GM23338 (cell line): Measurements from ENCODE around the gene TIGAR. TPM values are rescaled to one million over a fixed set of nuclear protein-coding genes. Genes with fewer than 3 reads are reported as not detected.

Source experiments
- ATAC-seq: fragments of 200-7000 bp; cut with Tn5 transposase; 3 replicates; pipeline ENCODE4 v1.9.1; 2020
- DNase-seq: peaks from one replicate; pipeline ENCODE4 v3.0.0-alpha.2; 2015; ENCODE audit warnings: low spot score
- H2AFZ ChIP-seq: fragments of 200-600 bp; sonication (generic); 2 replicates; pipeline ENCODE4 v1.8.0; 2016; ENCODE audit warnings: antibody characterized with exemption, mild to moderate bottlenecking, moderate library complexity
- H3F3A ChIP-seq: fragments of 200-600 bp; sonication (generic); replicated peaks from 2 replicates; pipeline ENCODE4 v1.8.0; 2017; ENCODE audit warnings: antibody characterized with exemption, mixed run types, low read depth
- H3K27ac ChIP-seq: fragments of 200-600 bp; sonication (generic); 2 replicates; pipeline ENCODE4 v1.6.1; 2016; ENCODE audit warnings: low read depth
- H3K27me3 ChIP-seq: fragments of 200-600 bp; sonication (generic); 2 replicates; pipeline ENCODE4 v1.8.0; 2016; ENCODE audit warnings: mild to moderate bottlenecking, mixed run types, moderate library complexity; ENCODE audit not compliant: insufficient read depth
- H3K36me3 ChIP-seq: fragments of 200-600 bp; sonication (generic); 2 replicates; pipeline ENCODE4 v1.8.0; 2016; ENCODE audit warnings: mild to moderate bottlenecking; ENCODE audit not compliant: insufficient read depth
- H3K4me1 ChIP-seq: fragments of 200-600 bp; sonication (generic); 2 replicates; pipeline ENCODE4 v1.8.0; 2016; ENCODE audit warnings: mild to moderate bottlenecking, moderate library complexity; ENCODE audit not compliant: insufficient read depth
- H3K4me2 ChIP-seq: fragments of 200-600 bp; sonication (generic); 2 replicates; pipeline ENCODE4 v1.7.1; 2017; ENCODE audit warnings: mixed run types
- H3K4me3 ChIP-seq: fragments of 200-600 bp; sonication (generic); 2 replicates; pipeline ENCODE4 v1.6.1; 2016; ENCODE audit warnings: mixed run types
- H3K79me2 ChIP-seq: fragments of 200-600 bp; sonication (generic); replicated peaks from 2 replicates; pipeline ENCODE4 v1.8.0; 2017; ENCODE audit warnings: mild to moderate bottlenecking; ENCODE audit not compliant: insufficient read depth
- H3K9me2 ChIP-seq: fragments of 200-600 bp; sonication (generic); 2 replicates; pipeline ENCODE4 v1.8.0; 2017; ENCODE audit not compliant: insufficient read depth
- H4K20me1 ChIP-seq: fragments of 200-600 bp; sonication (generic); replicated peaks from 2 replicates; pipeline ENCODE4 v1.8.0; 2017; ENCODE audit warnings: mild to moderate bottlenecking; ENCODE audit not compliant: insufficient read depth
- H3K27ac Mint-ChIP-seq: 2 replicates; pipeline ENCODE4 v1.8.0; 2020; ENCODE audit warnings: inconsistent platforms, mild to moderate bottlenecking, moderate library complexity, mixed read lengths
- H3K27me3 Mint-ChIP-seq: 3 replicates; pipeline ENCODE4 v1.8.0; 2022; ENCODE audit warnings: low read depth, mild to moderate bottlenecking, moderate library complexity, mixed read lengths, inconsistent platforms; ENCODE audit not compliant: insufficient read depth, poor library complexity
- H3K36me3 Mint-ChIP-seq: 3 replicates; pipeline ENCODE4 v1.8.0; 2021; ENCODE audit warnings: low read depth, mild to moderate bottlenecking, inconsistent platforms, moderate library complexity, mixed read lengths
- H3K4me1 Mint-ChIP-seq: 3 replicates; pipeline ENCODE4 v1.8.0; 2020; ENCODE audit warnings: mild to moderate bottlenecking, inconsistent platforms, mixed read lengths
- H3K4me3 Mint-ChIP-seq: 3 replicates; pipeline ENCODE4 v1.8.0; 2021; ENCODE audit warnings: moderate library complexity, mild to moderate bottlenecking, inconsistent platforms, mixed read lengths
- H3K9me3 Mint-ChIP-seq: 3 replicates; pipeline ENCODE4 v1.8.0; 2020; ENCODE audit warnings: moderate library complexity, mild to moderate bottlenecking, inconsistent platforms, mixed read lengths
- EZH2 ChIP-seq: fragments of 200-600 bp; sonication (generic); IDR thresholded peaks from one replicate; pipeline ENCODE4 v1.8.0; 2017; ENCODE audit warnings: antibody characterized with exemption, mild to moderate bottlenecking, low read depth; ENCODE audit not compliant: unreplicated experiment
- EZH2phosphoT487 ChIP-seq: fragments of 200-600 bp; sonication (generic); IDR thresholded peaks from one replicate; pipeline ENCODE4 v1.8.1; 2018; ENCODE audit warnings: antibody characterized with exemption; ENCODE audit not compliant: unreplicated experiment
- NANOG ChIP-seq: IDR thresholded peaks from 2 replicates; pipeline ENCODE4 v1.6.1; 2016; ENCODE audit warnings: antibody characterized with exemption, borderline replicate concordance
- polyA plus RNA-seq: library from polyadenylated mRNA; unstranded; fragments of >200 nt; fragmentation: Nextera tagmentation; extraction: Ambion mirVana; gene quantifications from 2 replicates; pipeline ENCODE4 v1.2.1, GENCODE V29; 2016
- total RNA-seq: library from RNA; depleted of rRNA; stranded (reverse); fragments of >200 nt; shearing (Covaris generic); gene quantifications from 2 replicates; pipeline ENCODE4 v1.2.3, GENCODE V29; 2014
- TF ChIP-seq, protein P1 (sequence below), 2 experiments: fragments of 200-600 bp in 1 of 2; sonication (generic) in 1 of 2; conservative IDR thresholded peaks; 2 replicates each; pipeline versions ENCODE4 v1.5.1 to v1.6.1; 2016 to 2017; ENCODE audit warnings: antibody characterized with exemption in 2 of 2, low read depth in 2 of 2, mild to moderate bottlenecking in 2 of 2, moderate library complexity in 1 of 2
- TF ChIP-seq, protein P2 (sequence below): IDR thresholded peaks from one replicate; pipeline ENCODE4 v1.6.1; 2018; ENCODE audit warnings: antibody characterized with exemption; ENCODE audit not compliant: unreplicated experiment

The TIGAR gene
- total and polyA plus RNA-seq, 2 experiments from 2014 or later = 10.4 to 13.3 TPM

DNA sequence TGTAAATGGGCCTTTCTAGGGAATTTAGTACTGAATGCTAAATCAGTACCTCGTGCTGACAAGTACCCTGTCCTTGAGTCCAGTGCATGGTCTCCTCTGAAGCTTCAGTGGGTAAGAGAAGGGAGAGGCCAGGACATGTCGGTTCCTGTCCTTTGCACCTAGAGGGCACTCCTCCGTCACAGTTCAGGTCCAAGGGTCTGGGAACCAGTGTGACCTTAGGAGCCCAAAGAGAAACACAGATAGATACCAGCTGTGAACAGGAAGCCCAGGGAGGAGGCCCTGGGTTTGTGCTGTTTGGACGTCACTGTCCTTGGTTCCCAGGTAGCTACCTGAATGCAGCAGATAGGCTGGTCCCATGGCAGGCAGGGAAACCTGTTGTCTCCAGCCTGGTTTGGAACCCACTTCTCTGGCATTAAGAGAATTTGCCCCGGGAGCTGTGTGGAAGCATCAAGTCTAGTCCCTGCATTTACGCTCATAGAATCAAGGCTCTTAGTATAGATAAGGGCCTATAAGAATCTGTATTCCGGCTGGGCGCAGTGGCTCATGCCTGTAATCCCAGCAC, 62.4 kb downstream of the TIGAR start:
- Histone ChIP-seq H3F3A (no peaks in the 10 kb centered on the region), H3K27me3 (no peaks in the 10 kb centered on the region), H4K20me1 (no peaks in the 10 kb centered on the region), H2AFZ (peak overlapping the region; percentile 88; the same call in 1 of the 2 replicates), H3K27ac (no peak overlapping the region), H3K4me1 (peaks cover 5% of the 10 kb centered on the region; the same call in 1 of the 2 replicates), H3K4me2 (no peak overlapping the region), H3K4me3 (no peak overlapping the region), H3K9me2 (no peaks in the 10 kb centered on the region), H3K79me2 (no peaks in the 10 kb centered on the region), H3K36me3 (no peaks in the 10 kb centered on the region)
- ATAC-seq = peak; percentile 85
- peak; percentile 86 for DNase-seq
- peaks cover 4% of the 10 kb centered on the region for H3K4me1 Mint-ChIP-seq
- no peaks in the 10 kb centered on the region for H3K36me3 Mint-ChIP-seq
- H3K27ac Mint-ChIP-seq = no peak overlapping the region
- no peaks in the 10 kb centered on the region for H3K9me3 Mint-ChIP-seq
- H3K27me3 Mint-ChIP-seq = peaks cover 2% of the 10 kb centered on the region
- no peak overlapping the region for H3K4me3 Mint-ChIP-seq
- TF ChIP-seq, protein P1, sequence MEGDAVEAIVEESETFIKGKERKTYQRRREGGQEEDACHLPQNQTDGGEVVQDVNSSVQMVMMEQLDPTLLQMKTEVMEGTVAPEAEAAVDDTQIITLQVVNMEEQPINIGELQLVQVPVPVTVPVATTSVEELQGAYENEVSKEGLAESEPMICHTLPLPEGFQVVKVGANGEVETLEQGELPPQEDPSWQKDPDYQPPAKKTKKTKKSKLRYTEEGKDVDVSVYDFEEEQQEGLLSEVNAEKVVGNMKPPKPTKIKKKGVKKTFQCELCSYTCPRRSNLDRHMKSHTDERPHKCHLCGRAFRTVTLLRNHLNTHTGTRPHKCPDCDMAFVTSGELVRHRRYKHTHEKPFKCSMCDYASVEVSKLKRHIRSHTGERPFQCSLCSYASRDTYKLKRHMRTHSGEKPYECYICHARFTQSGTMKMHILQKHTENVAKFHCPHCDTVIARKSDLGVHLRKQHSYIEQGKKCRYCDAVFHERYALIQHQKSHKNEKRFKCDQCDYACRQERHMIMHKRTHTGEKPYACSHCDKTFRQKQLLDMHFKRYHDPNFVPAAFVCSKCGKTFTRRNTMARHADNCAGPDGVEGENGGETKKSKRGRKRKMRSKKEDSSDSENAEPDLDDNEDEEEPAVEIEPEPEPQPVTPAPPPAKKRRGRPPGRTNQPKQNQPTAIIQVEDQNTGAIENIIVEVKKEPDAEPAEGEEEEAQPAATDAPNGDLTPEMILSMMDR (conservative IDR thresholded peaks at IDR 0.05; ENCODE audit: low read depth in 2 of 2) = peak; percentile 67 to 96
- TF ChIP-seq, protein P2, sequence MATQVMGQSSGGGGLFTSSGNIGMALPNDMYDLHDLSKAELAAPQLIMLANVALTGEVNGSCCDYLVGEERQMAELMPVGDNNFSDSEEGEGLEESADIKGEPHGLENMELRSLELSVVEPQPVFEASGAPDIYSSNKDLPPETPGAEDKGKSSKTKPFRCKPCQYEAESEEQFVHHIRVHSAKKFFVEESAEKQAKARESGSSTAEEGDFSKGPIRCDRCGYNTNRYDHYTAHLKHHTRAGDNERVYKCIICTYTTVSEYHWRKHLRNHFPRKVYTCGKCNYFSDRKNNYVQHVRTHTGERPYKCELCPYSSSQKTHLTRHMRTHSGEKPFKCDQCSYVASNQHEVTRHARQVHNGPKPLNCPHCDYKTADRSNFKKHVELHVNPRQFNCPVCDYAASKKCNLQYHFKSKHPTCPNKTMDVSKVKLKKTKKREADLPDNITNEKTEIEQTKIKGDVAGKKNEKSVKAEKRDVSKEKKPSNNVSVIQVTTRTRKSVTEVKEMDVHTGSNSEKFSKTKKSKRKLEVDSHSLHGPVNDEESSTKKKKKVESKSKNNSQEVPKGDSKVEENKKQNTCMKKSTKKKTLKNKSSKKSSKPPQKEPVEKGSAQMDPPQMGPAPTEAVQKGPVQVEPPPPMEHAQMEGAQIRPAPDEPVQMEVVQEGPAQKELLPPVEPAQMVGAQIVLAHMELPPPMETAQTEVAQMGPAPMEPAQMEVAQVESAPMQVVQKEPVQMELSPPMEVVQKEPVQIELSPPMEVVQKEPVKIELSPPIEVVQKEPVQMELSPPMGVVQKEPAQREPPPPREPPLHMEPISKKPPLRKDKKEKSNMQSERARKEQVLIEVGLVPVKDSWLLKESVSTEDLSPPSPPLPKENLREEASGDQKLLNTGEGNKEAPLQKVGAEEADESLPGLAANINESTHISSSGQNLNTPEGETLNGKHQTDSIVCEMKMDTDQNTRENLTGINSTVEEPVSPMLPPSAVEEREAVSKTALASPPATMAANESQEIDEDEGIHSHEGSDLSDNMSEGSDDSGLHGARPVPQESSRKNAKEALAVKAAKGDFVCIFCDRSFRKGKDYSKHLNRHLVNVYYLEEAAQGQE = no peak

DNA sequence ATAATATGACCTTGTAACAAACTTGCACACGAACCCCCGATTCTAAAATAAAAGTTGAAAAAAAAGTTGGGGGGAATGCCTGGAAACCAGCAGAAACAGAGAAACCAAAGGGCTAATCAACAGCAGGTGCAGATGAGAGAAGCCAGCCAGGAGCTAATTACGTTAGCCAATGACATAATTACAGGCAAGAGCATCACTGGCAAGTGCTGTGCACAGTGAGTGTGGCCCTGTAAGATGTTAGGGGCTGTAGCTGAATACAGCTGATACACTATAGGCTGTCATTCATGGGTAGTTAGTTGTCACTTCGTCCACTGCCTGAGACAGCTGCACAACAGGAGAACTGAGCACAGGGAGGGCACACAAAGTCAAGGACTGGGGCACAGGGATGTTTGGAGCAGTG, 65.8 kb downstream of the TIGAR start:
- TF ChIP-seq EZH2phosphoT487 (no peak), NANOG (no peak), EZH2 (no peak)
- TF ChIP-seq, protein P2 = no peak
- no peak overlapping the region for H3K27ac Mint-ChIP-seq
- Histone ChIP-seq H3K4me3 (no peak overlapping the region), H3K4me2 (no peak overlapping the region), H3K79me2 (no peaks in the 10 kb centered on the region), H3K36me3 (no peaks in the 10 kb centered on the region), H3K9me2 (0 out of 2 replicates have a peak, but pooled peaks cover 3% of the 10 kb centered on the region), H4K20me1 (no peaks in the 10 kb centered on the region), H3K27me3 (no peaks in the 10 kb centered on the region), H3K4me1 (no peaks in the 10 kb centered on the region), H3K27ac (no peak overlapping the region), H3F3A (no peaks in the 10 kb centered on the region), H2AFZ (no peak overlapping the region)
- no peaks in the 10 kb centered on the region for H3K36me3 Mint-ChIP-seq
- no peak for DNase-seq
- peaks cover 5% of the 10 kb centered on the region for H3K27me3 Mint-ChIP-seq
- no peaks in the 10 kb centered on the region for H3K9me3 Mint-ChIP-seq
- no peak for ATAC-seq
- no peaks in the 10 kb centered on the region; the same call in 2 of the 3 replicates for H3K4me1 Mint-ChIP-seq
- no peak overlapping the region for H3K4me3 Mint-ChIP-seq
